Fibroblast of lung (primary cell): ENCODE results near the gene ZER1.

ENCODE experiments used
- CTCF ChIP-seq, 2 donors: IDR thresholded peaks in 1 of 2; conservative IDR thresholded peaks in 1 of 2; 1 replicate in 1 of 2; 2 replicates in 1 of 2; pipeline ENCODE4 v1.5.1; 2011 to 2012; ENCODE audit warnings: low read length in 2 of 2, control low read depth in 1 of 2, inconsistent platforms in 1 of 2, low read depth in 1 of 2, mild to moderate bottlenecking in 1 of 2
- EZH2 ChIP-seq: IDR thresholded peaks from 2 replicates; pipeline ENCODE4 v1.5.1; 2012; ENCODE audit warnings: low read length, control low read depth, mild to moderate bottlenecking; ENCODE audit errors: missing control alignments

- TF ChIP-seq EZH2: no peak
- TF ChIP-seq CTCF (conservative IDR thresholded peaks at IDR 0.05 in 1 of 2, IDR thresholded peaks at IDR 0.05 in 1 of 2; ENCODE audit: low read depth in 1 of 2, low read length in 2 of 2): no peak
Measured at GRCh38 chr9:128718475-128718874, 53.3 kb downstream of the ZER1 start.
